AG04449 (cell line): ENCODE data around the gene PSD2.
A peak's percentile ranks its signal among the peaks of the same experiment; 100 is the strongest.
"Not testable (repeated sequence)": the region's sequence is repeated elsewhere in the genome, so short reads cannot be mapped to it uniquely, and the experiment has no call there.

Experiments used
- CTCF ChIA-PET: fragments of 350-600 bp; formaldehyde crosslinking; extraction: SDS; loops from one replicate; lab custom pipeline; 2021; ENCODE audit warnings: antibody characterized with exemption; lab: Yijun Ruan, JAX
- POLR2A ChIA-PET: fragments of 400-600, 350-600 bp; formaldehyde crosslinking; extraction: SDS; loops from one replicate; lab custom pipeline; 2020; ENCODE audit warnings: antibody characterized with exemption, inconsistent platforms; lab: Yijun Ruan, JAX
- DNase-seq: peaks from one replicate; pipeline ENCODE4 v3.0.0-alpha.2; 2010; ENCODE audit warnings: low read depth, low spot score
- H3K4me3 ChIP-seq: 2 replicates; pipeline ENCODE4 v1.5.1; 2011; ENCODE audit warnings: low read depth, mild to moderate bottlenecking, control low read depth, low read length
- CTCF ChIP-seq: IDR thresholded peaks from one replicate; pipeline ENCODE4 v1.5.1; 2011; ENCODE audit warnings: mild to moderate bottlenecking, moderate library complexity, low read length, control low read depth, inconsistent platforms; ENCODE audit not compliant: insufficient read depth; ENCODE audit errors: missing control alignments

Gene PSD2

GRCh38 chr5:139787257-139787567 is 8.4 kb upstream of the PSD2 start:
- POLR2A ChIA-PET, result interaction anchor here (0.6 to 1.0 kb wide), 2 partner anchors 183 to 198 kb away, joined by 3 read pairs; no protein-coding TSS in a partner anchor

DNA sequence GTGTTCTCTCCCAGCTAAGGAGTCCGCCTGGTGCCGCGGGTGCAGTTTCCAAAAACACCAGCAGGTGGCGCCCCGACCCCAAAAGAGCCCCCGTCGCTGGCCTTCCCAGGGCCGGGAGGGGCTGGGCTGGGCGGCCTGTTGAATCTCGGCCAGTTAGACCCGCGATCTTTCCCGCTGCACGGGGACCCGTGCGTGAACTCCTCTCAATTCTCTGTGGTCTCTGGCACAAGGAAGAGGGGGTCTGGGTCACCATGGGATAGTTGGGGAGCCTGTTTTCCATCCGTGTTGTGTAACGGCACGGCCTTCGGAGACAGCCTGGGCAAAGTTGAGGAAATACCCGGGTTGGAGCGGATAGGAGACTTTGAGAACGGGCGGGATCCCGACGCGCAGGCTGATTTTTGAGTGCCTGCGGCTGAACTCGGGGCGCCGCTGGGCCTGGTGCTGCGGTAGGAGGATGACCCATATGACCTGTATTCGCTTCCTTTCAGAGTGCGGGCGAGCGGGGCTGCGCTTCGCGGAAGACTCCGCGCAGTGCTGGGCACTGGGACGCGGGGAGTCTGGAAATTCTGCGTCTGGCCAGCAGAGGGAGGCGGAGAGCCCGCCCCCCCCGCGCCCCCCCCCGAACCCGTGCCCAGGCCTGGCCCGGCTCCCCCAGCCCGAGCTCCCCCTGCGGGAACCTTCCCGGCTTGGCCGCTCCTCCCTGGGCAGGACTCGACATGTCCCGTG is 7.9 kb upstream of the PSD2 start:
- ChIA-PET POLR2A (interaction anchor here (0.5 to 1.0 kb wide), 3 partner anchors 10 to 198 kb away, joined by 3 read pairs; no protein-coding TSS in a partner anchor), CTCF (interaction anchor here (0.6 to 10.5 kb wide), 54 partner anchors 10 to 571 kb away, joined by 3 to 457 read pairs (median 5); partner anchors contain the start of gene CXXC5)
- no peak for DNase-seq
- peak; percentile 95 for TF ChIP-seq CTCF
- peak overlapping the region; percentile 73 for H3K4me3 ChIP-seq

More at GRCh38 chr5:139787257-139787567, 8.4 kb upstream of the PSD2 start:
- TF ChIP-seq CTCF, result no peak
- CTCF ChIA-PET, result interaction anchor here (0.6 to 10.5 kb wide), 49 partner anchors 11 to 571 kb away, joined by 3 to 457 read pairs (median 5); partner anchors contain the start of gene CXXC5
- H3K4me3 ChIP-seq, result no peak overlapping the region
- no peak for DNase-seq

DNA sequence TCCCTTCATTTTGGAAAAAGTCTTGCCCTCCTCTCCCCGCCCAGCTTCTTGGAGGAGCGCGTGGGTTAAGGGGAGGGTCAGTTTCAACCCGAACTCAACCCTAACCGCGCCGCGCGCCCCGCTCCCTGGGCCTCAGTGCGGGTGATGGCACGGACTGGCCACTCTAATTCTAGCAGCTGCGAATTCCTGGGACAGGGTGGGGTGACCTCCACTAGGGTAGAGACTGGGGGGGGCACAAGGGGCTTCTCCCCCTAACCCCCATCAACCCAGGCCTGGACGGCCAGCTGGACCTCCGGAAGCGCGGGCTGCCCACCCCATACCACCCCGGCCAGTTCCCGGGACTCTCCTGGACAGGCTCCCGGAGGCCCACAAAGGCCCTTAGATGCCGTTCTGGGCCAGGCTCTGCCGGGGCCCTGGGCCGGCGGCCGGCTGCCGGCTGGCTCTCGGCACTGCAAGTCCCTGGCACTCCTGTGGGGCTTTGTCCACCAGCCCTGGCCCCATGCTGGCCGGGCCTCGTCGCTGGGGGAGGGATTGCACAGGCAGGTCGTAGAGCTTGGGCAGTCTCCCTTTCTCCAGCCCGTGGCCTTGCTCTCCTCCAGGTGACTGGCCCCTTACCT is 7.2 kb upstream of the PSD2 start:
- peak overlapping the region; percentile 73 for H3K4me3 ChIP-seq
- DNase-seq, result no peak

GRCh38 chr5:139789116-139789844 is 6.3 kb upstream of the PSD2 start:
- no peak for TF ChIP-seq CTCF
- POLR2A ChIA-PET, result no interaction called here
- no peak for DNase-seq
- CTCF ChIA-PET, result interaction anchor here (0.6 to 10.5 kb wide), 15 partner anchors 9 to 284 kb away, joined by 3 to 457 read pairs (median 25); no protein-coding TSS in a partner anchor
- no peak overlapping the region for H3K4me3 ChIP-seq

More for the DNA sequence above, 7.2 kb upstream of the PSD2 start:
- no peak for TF ChIP-seq CTCF
- POLR2A ChIA-PET, result interaction anchor here (0.5 kb wide), 1 partner anchor 11 kb away, joined by 3 read pairs; no protein-coding TSS in a partner anchor
- CTCF ChIA-PET, result interaction anchor here (0.6 to 10.5 kb wide), 33 partner anchors 10 to 570 kb away, joined by 3 to 457 read pairs (median 7); no protein-coding TSS in a partner anchor

DNA sequence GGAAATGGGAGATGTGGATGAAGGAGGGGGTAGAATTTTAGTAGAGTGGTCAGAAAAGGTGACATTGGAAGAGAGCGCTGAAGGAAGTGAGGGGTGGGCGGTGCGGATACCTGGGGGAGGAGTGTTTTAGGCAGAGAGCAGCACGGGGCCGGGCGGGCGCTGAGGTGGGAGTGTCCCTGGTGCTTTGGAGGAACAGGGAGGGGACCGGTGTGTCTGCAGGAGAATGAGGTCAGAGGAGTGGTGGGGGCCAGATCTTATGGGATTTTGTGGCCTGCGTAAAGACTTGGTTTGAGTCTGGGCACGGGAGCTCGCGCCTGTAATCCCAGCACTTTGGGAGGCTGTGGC is 5.8 kb upstream of the PSD2 start:
- CTCF ChIA-PET, result interaction anchor here (0.7 to 10.5 kb wide), 11 partner anchors 8 to 365 kb away, joined by 3 to 457 read pairs (median 60); no protein-coding TSS in a partner anchor
- TF ChIP-seq CTCF, result no peak
- no peak for DNase-seq
- POLR2A ChIA-PET, result no interaction called here
- H3K4me3 ChIP-seq, result no peak overlapping the region

GRCh38 chr5:139792218-139792617 is 3.4 kb upstream of the PSD2 start:
- POLR2A ChIA-PET, result no interaction called here
- no peak for DNase-seq
- CTCF ChIA-PET, result interaction anchor here (1.0 to 10.5 kb wide), 8 partner anchors 12 to 281 kb away, joined by 3 to 457 read pairs (median 6); no protein-coding TSS in a partner anchor

GRCh38 chr5:139792655-139793054 is 3.0 kb upstream of the PSD2 start:
- H3K4me3 ChIP-seq, POLR2A ChIA-PET, DNase-seq: not testable (repeated sequence)
- CTCF ChIA-PET, result interaction anchor here (1.0 to 10.5 kb wide), 7 partner anchors 47 to 280 kb away, joined by 3 to 457 read pairs (median 7); no protein-coding TSS in a partner anchor

More at GRCh38 chr5:139792218-139792617, 3.4 kb upstream of the PSD2 start:
- H3K4me3 ChIP-seq, result no peak overlapping the region
- TF ChIP-seq CTCF, result no peak
